HCT116 (cell line): Measurements from ENCODE around the gene ERC1. TPM values are rescaled to one million over a fixed set of nuclear protein-coding genes. Genes with fewer than 3 reads are reported as not detected.

Experiments
- ATAC-seq: fragments of 200-7000 bp; cut with Tn5 transposase; 2 replicates; pipeline ENCODE4 v1.9.1; 2020; ENCODE audit warnings: mild to moderate bottlenecking, moderate library complexity
- BruUV-seq: library from RNA; stranded (reverse); fragments of 400-500 nt; replicated peaks from 2 replicates; lab custom pipeline; 2021; lab: Mats Ljungman, UMichigan
- CTCF ChIA-PET: fragments of 300-600 bp; sonication (Branson Sonifier 250); formaldehyde crosslinking; loops from one replicate; lab custom pipeline; 2021; ENCODE audit warnings: antibody characterized with exemption; lab: Charles Lee
- POLR2A ChIA-PET: fragments of 300-600, 350-600 bp; sonication (Branson Sonifier 250); formaldehyde crosslinking; loops from one replicate; lab custom pipeline; 2021; ENCODE audit warnings: antibody characterized with exemption; lab: Charles Lee
- RAD21 ChIA-PET, 2 experiments: fragments of 300-600 bp; sonication (Branson Sonifier 250); formaldehyde crosslinking; loops; one replicate each; lab custom pipeline; 2023; ENCODE audit warnings: low total read pairs in 2 of 2; ENCODE audit not compliant: uncharacterized antibody in 2 of 2, unreplicated experiment in 2 of 2, low non-redundant PET in 1 of 2; lab: Charles Lee
- DNase-seq: peaks from one replicate; pipeline ENCODE4 v3.0.0-alpha.2; 2010; ENCODE audit warnings: low read depth, low spot score
- H2AFZ ChIP-seq: fragments of 200-600 bp; shearing (Covaris generic), sonication (generic); 2 replicates; pipeline ENCODE4 v1.6.1; 2017; ENCODE audit warnings: low read depth, mixed run types, mixed read lengths, antibody characterized with exemption, low read length; ENCODE audit not compliant: poor library complexity, severe bottlenecking
- H3K27ac ChIP-seq: 2 replicates; pipeline ENCODE4 v1.5.1; 2012; ENCODE audit warnings: low read depth, low read length
- H3K27me3 ChIP-seq: fragments of 200-600 bp; sonication (generic); 2 replicates; pipeline ENCODE4 v1.6.1; 2016; ENCODE audit warnings: mixed run types, low read length, mixed read lengths; ENCODE audit not compliant: insufficient read depth
- H3K36me3 ChIP-seq, 2 experiments: fragments of 200-500 bp in 1 of 2; fragments of 200-600 bp in 1 of 2; sonication (Bioruptor generic) in 1 of 2; sonication (generic) in 1 of 2; 2 replicates each; pipeline versions ENCODE4 v1.5.1 to v1.6.1; 2014 to 2016; ENCODE audit warnings: low read length in 2 of 2, inconsistent platforms in 1 of 2, mixed read lengths in 1 of 2, mixed run types in 1 of 2; ENCODE audit not compliant: insufficient read depth in 2 of 2, control insufficient read depth in 1 of 2
- H3K4me1 ChIP-seq, 2 experiments: fragments of 200-600 bp in 1 of 2; sonication (generic) in 1 of 2; 2 replicates each; pipeline versions ENCODE4 v1.5.1 to v1.6.1; 2012 to 2017; ENCODE audit warnings: low read length in 2 of 2, inconsistent platforms in 1 of 2, mild to moderate bottlenecking in 1 of 2, mixed read lengths in 1 of 2, mixed run types in 1 of 2, moderate library complexity in 1 of 2; ENCODE audit not compliant: insufficient read depth in 2 of 2, control insufficient read depth in 1 of 2
- H3K4me2 ChIP-seq: fragments of 200-600 bp; sonication (generic); 2 replicates; pipeline ENCODE4 v1.6.1; 2017; ENCODE audit warnings: mixed run types, low read length, mixed read lengths
- H3K4me3 ChIP-seq, 2 experiments: fragments of 200-600 bp in 1 of 2; sonication (generic) in 1 of 2; replicated peaks in 1 of 2; 2 replicates each; pipeline ENCODE4 v1.5.1; 2011 to 2016; ENCODE audit warnings: low read length in 2 of 2, control low read depth in 1 of 2, low read depth in 1 of 2, mild to moderate bottlenecking in 1 of 2, mixed read lengths in 1 of 2, mixed run types in 1 of 2
- H3K79me2 ChIP-seq: fragments of 200-600 bp; sonication (generic); 2 replicates; pipeline ENCODE4 v1.6.1; 2017; ENCODE audit warnings: mild to moderate bottlenecking, mixed run types, low read length, moderate library complexity, mixed read lengths; ENCODE audit not compliant: insufficient read depth
- H3K9ac ChIP-seq: fragments of 200-600 bp; sonication (generic); 2 replicates; pipeline ENCODE4 v1.6.1; 2016; ENCODE audit warnings: low read length, mixed read lengths
- H3K9me2 ChIP-seq: fragments of 200-600 bp; sonication (generic), shearing (Covaris generic); 2 replicates; pipeline ENCODE4 v1.6.1; 2017; ENCODE audit warnings: mixed run types, mild to moderate bottlenecking, moderate library complexity; ENCODE audit not compliant: insufficient read depth
- H3K9me3 ChIP-seq, 2 experiments: fragments of 200-500 bp in 1 of 2; fragments of 200-600 bp in 1 of 2; sonication (Bioruptor generic) in 1 of 2; sonication (generic) in 1 of 2; 2 replicates each; pipeline ENCODE4 v1.6.1; 2014 to 2017; ENCODE audit warnings: low read length in 2 of 2, mixed read lengths in 2 of 2, inconsistent platforms in 1 of 2, low read depth in 1 of 2, mild to moderate bottlenecking in 1 of 2, mixed run types in 1 of 2, moderate library complexity in 1 of 2; ENCODE audit not compliant: control insufficient read depth in 1 of 2, insufficient read depth in 1 of 2
- H4K20me1 ChIP-seq: fragments of 200-600 bp; sonication (generic), shearing (Covaris generic); 2 replicates; pipeline ENCODE4 v1.6.1; 2017; ENCODE audit warnings: mixed run types, mild to moderate bottlenecking, moderate library complexity; ENCODE audit not compliant: insufficient read depth
- CBX3 ChIP-seq: IDR thresholded peaks from 2 replicates; pipeline ENCODE4 v1.6.1; 2012; ENCODE audit warnings: low read depth
- CTCF ChIP-seq, 3 experiments: fragments of 200-600 bp in 1 of 3; sonication (generic) in 1 of 3; IDR thresholded peaks in 2 of 3; conservative IDR thresholded peaks in 1 of 3; 2 replicates each; pipeline ENCODE4 v1.5.1; 2012 to 2017; ENCODE audit warnings: low read depth in 2 of 3, low read length in 2 of 3, antibody characterized with exemption in 1 of 3, borderline replicate concordance in 1 of 3, control low read depth in 1 of 3, mild to moderate bottlenecking in 1 of 3, mixed read lengths in 1 of 3, mixed run types in 1 of 3, moderate library complexity in 1 of 3; ENCODE audit not compliant: insufficient read depth in 1 of 3
- ELF1 ChIP-seq: IDR thresholded peaks from 2 replicates; pipeline ENCODE4 v1.6.1; 2012; ENCODE audit warnings: low read depth, borderline replicate concordance
- EZH2 ChIP-seq: fragments of 200-600 bp; sonication (generic); IDR thresholded peaks from 2 replicates; pipeline ENCODE4 v1.6.1; 2017; ENCODE audit warnings: antibody characterized with exemption, mixed run types
- FOSL1 ChIP-seq: IDR thresholded peaks from 2 replicates; pipeline ENCODE4 v1.6.1; 2012; ENCODE audit warnings: low read depth
- JUND ChIP-seq: IDR thresholded peaks from 2 replicates; pipeline ENCODE4 v1.6.1; 2012
- POLR2A ChIP-seq: IDR thresholded peaks from 2 replicates; pipeline ENCODE4 v1.7.0; 2011; ENCODE audit warnings: borderline replicate concordance; ENCODE audit not compliant: insufficient read depth, insufficient read length; ENCODE audit errors: extremely low read depth
- SIN3A ChIP-seq: IDR thresholded peaks from 2 replicates; pipeline ENCODE4 v1.6.1; 2012; ENCODE audit warnings: low read depth
- SP1 ChIP-seq: IDR thresholded peaks from 2 replicates; pipeline ENCODE4 v1.6.1; 2012; ENCODE audit warnings: low read depth
- SRF ChIP-seq: IDR thresholded peaks from 2 replicates; pipeline ENCODE4 v1.6.1; 2012; ENCODE audit warnings: low read depth
- YY1 ChIP-seq: IDR thresholded peaks from 2 replicates; pipeline ENCODE4 v1.6.1; 2011; ENCODE audit warnings: low read length, low read depth, moderate library complexity, mild to moderate bottlenecking; ENCODE audit not compliant: insufficient replicate concordance; ENCODE audit errors: extremely low read depth
- ZFX ChIP-seq: fragments of 450-650 bp; IDR thresholded peaks from 2 replicates; pipeline ENCODE4 v1.6.1; 2017
- ZNF274 ChIP-seq: fragments of 200-500 bp; sonication (Bioruptor generic); IDR thresholded peaks from 2 replicates; pipeline ENCODE4 v1.6.1; 2014; ENCODE audit warnings: mild to moderate bottlenecking, low read depth, low read length, inconsistent platforms
- intact Hi-C: fragments of 100-400 bp; cut with micrococcal nuclease; formaldehyde crosslinking; loops from 2 replicates; pipeline ENCODE4 v1.10.0; 2022
- total RNA-seq: library from RNA; stranded (reverse); gene quantifications from one replicate; pipeline ENCODE4 v1.2.1, GENCODE V29; 2021; ENCODE audit not compliant: unreplicated experiment
- TF ChIP-seq, protein P1 (sequence below): IDR thresholded peaks from 2 replicates; pipeline ENCODE4 v1.6.1; 2011; ENCODE audit warnings: mild to moderate bottlenecking, low read length, moderate library complexity; ENCODE audit not compliant: insufficient replicate concordance; ENCODE audit errors: extremely low read depth

ERC1 gene
- total RNA-seq, 1 experiment from 2014 or later: 41.9 TPM

- H3K9ac ChIP-seq: no peak overlapping the region
- H3K4me2 ChIP-seq: no peak overlapping the region
- no peak for ATAC-seq
- ChIA-PET RAD21 (no interaction called here), POLR2A (no interaction called here), CTCF (no interaction called here)
- no peak overlapping the region for H3K4me3 ChIP-seq
- H3K27ac ChIP-seq: no peak overlapping the region
- BruUV-seq: no TSS peak
- H3K9me2 ChIP-seq: no peaks in the 10 kb centered on the region
- DNase-seq: no peak
- H3K4me1 ChIP-seq: no peaks in the 10 kb centered on the region
- no peaks in the 10 kb centered on the region for H3K36me3 ChIP-seq
- H3K27me3 ChIP-seq: no peaks in the 10 kb centered on the region
- H2AFZ ChIP-seq: no peak overlapping the region
- H3K9me3 ChIP-seq: no peaks in the 10 kb centered on the region; a peak in 1 of 4 replicates
- intact Hi-C loops: no loop called here
- no peaks in the 10 kb centered on the region for H4K20me1 ChIP-seq
- no peaks in the 10 kb centered on the region for H3K79me2 ChIP-seq
- no peak for TF ChIP-seq ELF1
- no peak for TF ChIP-seq SRF
- TF ChIP-seq ZNF274: no peak
- TF ChIP-seq POLR2A: no peak
- no peak for TF ChIP-seq ZFX
- TF ChIP-seq FOSL1: no peak
Observed at GRCh38 chr12:1204581-1205121, 213.6 kb downstream of the ERC1 start.

DNA sequence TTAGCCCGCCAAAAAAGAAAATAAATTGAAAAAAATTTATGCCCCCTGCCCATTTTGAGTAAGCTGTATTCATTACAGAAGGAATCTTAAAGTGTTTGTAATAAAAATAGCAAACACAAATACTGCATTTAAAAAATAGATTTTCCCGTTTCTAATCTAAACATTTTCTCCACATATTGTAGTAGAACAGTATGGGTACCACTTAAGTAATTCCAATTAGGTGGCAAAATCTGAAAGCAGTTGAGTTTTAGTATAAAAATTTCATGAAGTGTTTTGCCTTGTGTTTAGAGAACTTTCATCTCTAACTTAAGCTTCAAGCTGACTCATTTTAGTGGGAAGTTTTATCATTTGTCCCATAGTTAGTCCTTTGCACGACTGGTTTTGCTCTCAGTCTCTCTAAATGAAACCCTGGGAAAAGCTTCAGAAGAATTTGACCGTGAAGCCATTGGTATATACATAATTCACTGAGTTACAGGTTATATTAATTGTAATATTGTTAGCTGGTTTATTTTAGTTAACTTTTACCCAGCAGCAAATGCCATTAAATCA, 214.6 kb downstream of the ERC1 start:
- ATAC-seq: no peak
- intact Hi-C loops: no loop called here
- Histone ChIP-seq H3K4me2 (no peak overlapping the region), H3K27ac (no peak overlapping the region), H4K20me1 (no peaks in the 10 kb centered on the region), H3K9ac (no peak overlapping the region), H3K36me3 (no peaks in the 10 kb centered on the region), H2AFZ (no peak overlapping the region), H3K4me1 (no peaks in the 10 kb centered on the region), H3K27me3 (no peaks in the 10 kb centered on the region), H3K9me2 (no peaks in the 10 kb centered on the region), H3K9me3 (no peaks in the 10 kb centered on the region), H3K4me3 (no peak overlapping the region), H3K79me2 (no peaks in the 10 kb centered on the region)
- no peak for DNase-seq
- ChIA-PET CTCF (no interaction called here), RAD21 (no interaction called here), POLR2A (no interaction called here)
- no TSS peak for BruUV-seq
- no peak for TF ChIP-seq ELF1
- no peak for TF ChIP-seq ZNF274
- no peak for TF ChIP-seq CBX3
- no peak for TF ChIP-seq SRF
- TF ChIP-seq, protein P1, sequence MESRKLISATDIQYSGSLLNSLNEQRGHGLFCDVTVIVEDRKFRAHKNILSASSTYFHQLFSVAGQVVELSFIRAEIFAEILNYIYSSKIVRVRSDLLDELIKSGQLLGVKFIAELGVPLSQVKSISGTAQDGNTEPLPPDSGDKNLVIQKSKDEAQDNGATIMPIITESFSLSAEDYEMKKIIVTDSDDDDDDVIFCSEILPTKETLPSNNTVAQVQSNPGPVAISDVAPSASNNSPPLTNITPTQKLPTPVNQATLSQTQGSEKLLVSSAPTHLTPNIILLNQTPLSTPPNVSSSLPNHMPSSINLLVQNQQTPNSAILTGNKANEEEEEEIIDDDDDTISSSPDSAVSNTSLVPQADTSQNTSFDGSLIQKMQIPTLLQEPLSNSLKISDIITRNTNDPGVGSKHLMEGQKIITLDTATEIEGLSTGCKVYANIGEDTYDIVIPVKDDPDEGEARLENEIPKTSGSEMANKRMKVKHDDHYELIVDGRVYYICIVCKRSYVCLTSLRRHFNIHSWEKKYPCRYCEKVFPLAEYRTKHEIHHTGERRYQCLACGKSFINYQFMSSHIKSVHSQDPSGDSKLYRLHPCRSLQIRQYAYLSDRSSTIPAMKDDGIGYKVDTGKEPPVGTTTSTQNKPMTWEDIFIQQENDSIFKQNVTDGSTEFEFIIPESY: no peak
- TF ChIP-seq SP1: no peak
- TF ChIP-seq EZH2: no peak
- TF ChIP-seq ZFX: no peak
- no peak for TF ChIP-seq CTCF (IDR thresholded peaks at IDR 0.05 in 2 of 3, conservative IDR thresholded peaks at IDR 0.05 in 1 of 3; ENCODE audit: borderline replicate concordance in 1 of 3, insufficient read depth in 1 of 3, low read depth in 2 of 3, low read length in 2 of 3)
- TF ChIP-seq SIN3A: no peak
- TF ChIP-seq YY1: no peak
- TF ChIP-seq JUND: no peak
